WTC11 (cell line): Measurements from ENCODE around the gene TRIM22. TPM values are rescaled to one million over a fixed set of nuclear protein-coding genes. Genes with fewer than 3 reads are reported as not detected.

ENCODE experiments used
- ATAC-seq: fragments of 200-7000 bp; cut with Tn5 transposase; 2 replicates; pipeline ENCODE4 v1.10.0; 2021; ENCODE audit warnings: mild to moderate bottlenecking, moderate library complexity
- CTCF ChIA-PET: fragments of 300-600 bp; sonication (Branson Sonifier 250); formaldehyde crosslinking; loops from one replicate; lab custom pipeline; 2021; ENCODE audit warnings: antibody characterized with exemption; lab: Charles Lee
- POLR2A ChIA-PET: fragments of 350-600 bp; sonication (Branson Sonifier 250); formaldehyde crosslinking; loops from one replicate; lab custom pipeline; 2021; ENCODE audit warnings: antibody characterized with exemption; lab: Charles Lee
- DNase-seq: peaks from one replicate; pipeline ENCODE4 v3.0.0; 2021; ENCODE audit warnings: low spot score
- H3K27ac Mint-ChIP-seq: 2 replicates; pipeline ENCODE4 v1.8.0; 2021; ENCODE audit warnings: mixed read lengths
- H3K27me3 Mint-ChIP-seq: 2 replicates; pipeline ENCODE4 v1.8.0; 2021; ENCODE audit warnings: low read depth, mild to moderate bottlenecking, moderate library complexity, mixed read lengths
- H3K36me3 Mint-ChIP-seq: 2 replicates; pipeline ENCODE4 v1.8.0; 2021; ENCODE audit warnings: mixed read lengths
- H3K4me1 Mint-ChIP-seq: 2 replicates; pipeline ENCODE4 v1.8.0; 2022; ENCODE audit warnings: mixed read lengths
- H3K4me3 Mint-ChIP-seq: 2 replicates; pipeline ENCODE4 v1.8.0; 2021; ENCODE audit warnings: mild to moderate bottlenecking, moderate library complexity, mixed read lengths
- H3K9me3 Mint-ChIP-seq: 2 replicates; pipeline ENCODE4 v1.8.0; 2021; ENCODE audit warnings: mixed read lengths
- E2F1 ChIP-seq: sonication (generic); formaldehyde crosslinking; IDR thresholded peaks from 2 replicates; pipeline ENCODE4 v1.8.0; 2022; ENCODE audit warnings: mild to moderate bottlenecking, missing genetic modification reagents
- ESRRA ChIP-seq: sonication (generic); formaldehyde crosslinking; IDR thresholded peaks from 2 replicates; pipeline ENCODE4 v1.8.1; 2022; ENCODE audit warnings: mild to moderate bottlenecking, missing genetic modification reagents, borderline replicate concordance
- FOXP4 ChIP-seq: sonication (generic); formaldehyde crosslinking; IDR thresholded peaks from 2 replicates; pipeline ENCODE4 v1.8.0; 2022; ENCODE audit warnings: mild to moderate bottlenecking, missing genetic modification reagents
- MAX ChIP-seq: sonication (generic); formaldehyde crosslinking; IDR thresholded peaks from 2 replicates; pipeline ENCODE4 v1.8.0; 2022; ENCODE audit warnings: mild to moderate bottlenecking, missing genetic modification reagents
- MLX ChIP-seq: sonication (generic); formaldehyde crosslinking; IDR thresholded peaks from 2 replicates; pipeline ENCODE4 v1.8.1; 2023; ENCODE audit warnings: mild to moderate bottlenecking, missing genetic modification reagents, moderate library complexity
- MYBL2 ChIP-seq: sonication (generic); formaldehyde crosslinking; IDR thresholded peaks from 2 replicates; pipeline ENCODE4 v1.8.1; 2023; ENCODE audit warnings: mild to moderate bottlenecking, moderate library complexity, missing genetic modification reagents
- PRRX2 ChIP-seq: fragments of 250-450 bp; sonication (Bioruptor Pico); IDR thresholded peaks from 2 replicates; pipeline ENCODE4 v1.8.0; 2021; ENCODE audit warnings: mild to moderate bottlenecking
- RORB ChIP-seq: fragments of 250-450 bp; sonication (Bioruptor Pico); IDR thresholded peaks from 2 replicates; pipeline ENCODE4 v1.9.0; 2021; ENCODE audit warnings: mild to moderate bottlenecking
- SP1 ChIP-seq: sonication (generic); formaldehyde crosslinking; conservative IDR thresholded peaks from 2 replicates; pipeline ENCODE4 v1.8.1; 2022; ENCODE audit warnings: missing genetic modification reagents
- USF1 ChIP-seq: sonication (generic); formaldehyde crosslinking; IDR thresholded peaks from 2 replicates; pipeline ENCODE4 v1.8.0; 2022; ENCODE audit warnings: mild to moderate bottlenecking, missing genetic modification reagents
- USF2 ChIP-seq: sonication (generic); formaldehyde crosslinking; IDR thresholded peaks from 2 replicates; pipeline ENCODE4 v1.8.1; 2023; ENCODE audit warnings: mild to moderate bottlenecking, missing genetic modification reagents, moderate library complexity
- ZNF232 ChIP-seq: sonication (generic); formaldehyde crosslinking; IDR thresholded peaks from 2 replicates; pipeline ENCODE4 v1.8.0; 2022; ENCODE audit warnings: mild to moderate bottlenecking, missing genetic modification reagents
- ZNF532 ChIP-seq: fragments of 250-450 bp; sonication (Bioruptor Pico); IDR thresholded peaks from 2 replicates; pipeline ENCODE4 v1.9.0; 2021; ENCODE audit warnings: mild to moderate bottlenecking, borderline replicate concordance
- ZSCAN18 ChIP-seq: fragments of 250-450 bp; sonication (Bioruptor Pico); IDR thresholded peaks from 2 replicates; pipeline ENCODE4 v2.1.2; 2022; ENCODE audit warnings: mild to moderate bottlenecking, moderate library complexity
- total RNA-seq: library from RNA; stranded (reverse); gene quantifications from 3 replicates; pipeline ENCODE4 v1.2.3, GENCODE V29; 2021

TRIM22 gene
- total RNA-seq, 1 experiment from 2014 or later = 78.9 TPM

GRCh38 chr11:5726351-5726750 lies 36.8 kb downstream of the TRIM22 start (continued):
- no peak for TF ChIP-seq MLX (CRISPR knock-in tag)
- no peak for TF ChIP-seq USF1 (CRISPR knock-in tag)

GRCh38 chr11:5727691-5728090 lies 38.1 kb downstream of the TRIM22 start:
- no peak for TF ChIP-seq RORB (CRISPR knock-in tag)
- no peak for TF ChIP-seq MYBL2 (CRISPR knock-in tag)
- no peak for TF ChIP-seq USF2 (CRISPR knock-in tag)
- no peak for TF ChIP-seq ZSCAN18 (CRISPR knock-in tag)
- no peak for TF ChIP-seq SP1 (CRISPR knock-in tag)
- TF ChIP-seq FOXP4 = no peak
- no peak for TF ChIP-seq MAX
- no peak for TF ChIP-seq PRRX2 (CRISPR knock-in tag)
- no peak for TF ChIP-seq E2F1
- TF ChIP-seq ESRRA (CRISPR knock-in tag) = no peak
- TF ChIP-seq ZNF232 (CRISPR knock-in tag) = no peak
- TF ChIP-seq ZNF532 (CRISPR knock-in tag) = no peak

More at GRCh38 chr11:5727691-5728090, 38.1 kb downstream of the TRIM22 start:
- POLR2A ChIA-PET = no interaction called here
- Mint-ChIP-seq H3K27ac (no peak overlapping the region), H3K36me3 (no peaks in the 10 kb centered on the region), H3K4me1 (no peaks in the 10 kb centered on the region), H3K27me3 (no peaks in the 10 kb centered on the region; the same call in 1 of the 2 replicates), H3K9me3 (no peaks in the 10 kb centered on the region), H3K4me3 (no peak overlapping the region)
- DNase-seq = no peak
- no peak for ATAC-seq
- CTCF ChIA-PET = no interaction called here
